OCI-LY7 (cell line): ENCODE results near the gene SPG11.

Source experiments
- EZH2phosphoT487 ChIP-seq: fragments of 200-600 bp; sonication (generic); IDR thresholded peaks from 2 replicates; pipeline ENCODE4 v1.6.1; 2018; ENCODE audit warnings: low read depth, borderline replicate concordance, mild to moderate bottlenecking, mixed run types, antibody characterized with exemption, low read length, moderate library complexity, mixed read lengths
- TF ChIP-seq, protein P1 (sequence below): fragments of 200-600 bp; sonication (generic); conservative IDR thresholded peaks from 2 replicates; pipeline ENCODE4 v1.5.1; 2014; ENCODE audit warnings: mild to moderate bottlenecking, antibody characterized with exemption, low read length, moderate library complexity, mixed read lengths

DNA sequence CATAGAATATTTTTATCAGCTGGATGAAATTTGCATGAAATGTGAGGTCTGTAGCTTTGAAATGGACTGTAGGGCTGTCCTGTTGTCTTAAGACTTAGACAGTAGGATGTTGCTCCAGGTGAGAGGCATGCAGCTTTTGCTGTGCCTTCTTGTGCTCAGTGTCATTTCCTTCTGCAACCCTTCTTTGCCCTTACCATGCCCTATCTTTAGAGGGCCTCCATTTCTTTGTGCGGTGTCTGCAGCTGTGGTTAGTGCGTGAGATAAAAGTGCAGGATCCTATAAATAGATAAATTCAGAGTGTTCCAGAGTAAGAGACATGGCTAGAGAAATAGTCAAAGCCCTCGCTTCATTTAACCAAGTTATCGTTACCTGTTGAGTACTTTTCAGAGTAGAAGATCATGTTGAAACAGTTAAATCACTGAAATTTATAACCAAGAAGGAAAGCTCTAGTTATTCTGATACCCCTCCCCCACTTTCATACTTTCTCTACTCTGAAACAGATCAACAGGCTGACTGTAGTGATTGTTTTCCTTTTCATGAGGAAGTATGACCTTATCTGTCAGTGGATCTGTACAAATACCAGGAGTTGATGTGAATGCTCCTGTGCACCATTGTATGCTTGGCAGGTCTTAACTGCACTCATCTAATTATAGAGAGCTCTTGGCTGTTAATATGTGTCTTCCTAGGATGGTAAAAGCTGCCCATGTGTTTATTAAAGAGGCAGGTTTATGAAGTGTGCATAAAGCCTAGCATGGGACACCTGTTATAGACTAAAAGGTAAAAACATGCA lies 108.3 kb downstream of the SPG11 start:
- TF ChIP-seq, protein P1, sequence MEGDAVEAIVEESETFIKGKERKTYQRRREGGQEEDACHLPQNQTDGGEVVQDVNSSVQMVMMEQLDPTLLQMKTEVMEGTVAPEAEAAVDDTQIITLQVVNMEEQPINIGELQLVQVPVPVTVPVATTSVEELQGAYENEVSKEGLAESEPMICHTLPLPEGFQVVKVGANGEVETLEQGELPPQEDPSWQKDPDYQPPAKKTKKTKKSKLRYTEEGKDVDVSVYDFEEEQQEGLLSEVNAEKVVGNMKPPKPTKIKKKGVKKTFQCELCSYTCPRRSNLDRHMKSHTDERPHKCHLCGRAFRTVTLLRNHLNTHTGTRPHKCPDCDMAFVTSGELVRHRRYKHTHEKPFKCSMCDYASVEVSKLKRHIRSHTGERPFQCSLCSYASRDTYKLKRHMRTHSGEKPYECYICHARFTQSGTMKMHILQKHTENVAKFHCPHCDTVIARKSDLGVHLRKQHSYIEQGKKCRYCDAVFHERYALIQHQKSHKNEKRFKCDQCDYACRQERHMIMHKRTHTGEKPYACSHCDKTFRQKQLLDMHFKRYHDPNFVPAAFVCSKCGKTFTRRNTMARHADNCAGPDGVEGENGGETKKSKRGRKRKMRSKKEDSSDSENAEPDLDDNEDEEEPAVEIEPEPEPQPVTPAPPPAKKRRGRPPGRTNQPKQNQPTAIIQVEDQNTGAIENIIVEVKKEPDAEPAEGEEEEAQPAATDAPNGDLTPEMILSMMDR = no peak
- no peak for TF ChIP-seq EZH2phosphoT487
